Common myeloid progenitor, CD34-positive (primary cell): ENCODE results near the gene EGFL7.
"Not testable (repeated sequence)": the region's sequence is repeated elsewhere in the genome, so short reads cannot be mapped to it uniquely, and the experiment has no call there.

Experiments used
- CTCF ChIA-PET: fragments of 350-600 bp; sonication (Branson Sonifier 250); formaldehyde crosslinking; loops from one replicate; lab custom pipeline; 2021; ENCODE audit warnings: antibody characterized with exemption; lab: Charles Lee
- POLR2A ChIA-PET: fragments of 350-600 bp; sonication (Branson Sonifier 250); formaldehyde crosslinking; loops from one replicate; lab custom pipeline; 2021; ENCODE audit warnings: antibody characterized with exemption; lab: Charles Lee
- DNase-seq, 3 donors: peaks; one replicate each; pipeline versions ENCODE4 v3.0.0 to v3.0.0-alpha.2; 2013
- H3K27ac ChIP-seq, 2 experiments: 1 replicate in 1 of 2; 2 replicates in 1 of 2; pipeline ENCODE4 v1.7.0; 2013; ENCODE audit warnings: inconsistent platforms in 2 of 2, low read length in 2 of 2, mild to moderate bottlenecking in 2 of 2, low read depth in 1 of 2, moderate library complexity in 1 of 2; ENCODE audit not compliant: severe bottlenecking in 2 of 2, insufficient read depth in 1 of 2, poor library complexity in 1 of 2
- H3K27me3 ChIP-seq, 5 experiments: replicated peaks in 2 of 5; 1 replicate in 3 of 5; 2 replicates in 2 of 5; pipeline versions ENCODE4 v1.6.1 to v1.7.0; 2013; ENCODE audit warnings: low read length in 4 of 5, mild to moderate bottlenecking in 2 of 5, moderate library complexity in 2 of 5, inconsistent platforms in 1 of 5; ENCODE audit not compliant: insufficient read depth in 5 of 5, control insufficient read depth in 4 of 5
- H3K36me3 ChIP-seq, 4 experiments: 1 replicate in 2 of 4; 2 replicates in 2 of 4; pipeline versions ENCODE4 v1.6.1 to v1.7.0; 2013; ENCODE audit warnings: low read length in 3 of 4, control low read depth in 1 of 4, mild to moderate bottlenecking in 1 of 4; ENCODE audit not compliant: control insufficient read depth in 4 of 4, insufficient read depth in 4 of 4
- H3K4me1 ChIP-seq, 4 experiments: 1 replicate in 3 of 4; 2 replicates in 1 of 4; pipeline versions ENCODE4 v1.6.1 to v1.7.1; 2013; ENCODE audit warnings: low read length in 3 of 4, mild to moderate bottlenecking in 3 of 4, control low read depth in 1 of 4, inconsistent platforms in 1 of 4, moderate library complexity in 1 of 4; ENCODE audit not compliant: control insufficient read depth in 4 of 4, insufficient read depth in 4 of 4; ENCODE audit errors: control extremely low read depth in 1 of 4
- H3K4me3 ChIP-seq, 7 experiments: 1 replicate in 4 of 7; 2 replicates in 3 of 7; pipeline versions ENCODE4 v1.5.1 to v1.7.0; 2013; ENCODE audit warnings: mild to moderate bottlenecking in 7 of 7, low read length in 6 of 7, moderate library complexity in 6 of 7, inconsistent platforms in 2 of 7, low read depth in 2 of 7, control low read depth in 1 of 7; ENCODE audit not compliant: insufficient read depth in 4 of 7, control insufficient read depth in 1 of 7; ENCODE audit errors: extremely low read depth in 1 of 7
- H3K9me3 ChIP-seq, 5 experiments: 1 replicate in 4 of 5; 2 replicates in 1 of 5; pipeline versions ENCODE4 v1.6.1 to v1.7.1; 2013; ENCODE audit warnings: low read length in 4 of 5, mild to moderate bottlenecking in 2 of 5, inconsistent platforms in 1 of 5, low read depth in 1 of 5, moderate library complexity in 1 of 5; ENCODE audit not compliant: control insufficient read depth in 4 of 5, insufficient read depth in 2 of 5; ENCODE audit errors: control extremely low read depth in 1 of 5
- WGBS: methylation state at CpG from one replicate; pipeline ENCODE4 v1.1.5; 2013; ENCODE audit not compliant: insufficient coverage; 5-methylcytosine and 5-hydroxymethylcytosine counted together

The EGFL7 gene

GRCh38 chr9:136629001-136629878 lies 33.5 kb upstream of the EGFL7 start:
- 86% methylated on average over 17 of the region's 22 CpGs for WGBS
- Histone ChIP-seq H3K4me3 (no peak overlapping the region), H3K4me1 (peaks cover 0 to 74% (median 72%) of the 10 kb centered on the region in 4 experiments), H3K27me3 (no peaks in the 10 kb centered on the region), H3K36me3 (no peaks in the 10 kb centered on the region), H3K9me3 (no peaks in the 10 kb centered on the region), H3K27ac (no peak overlapping the region)
- DNase-seq = no peak
- CTCF ChIA-PET = interaction anchor here (0.6 to 9.6 kb wide), 22 partner anchors 10 to 220 kb away, joined by 3 to 238 read pairs (median 4); partner anchors contain the start of genes INPP5E and LCN8
- POLR2A ChIA-PET = interaction anchor here (0.6 to 2.4 kb wide), 11 partner anchors 15 to 146 kb away, joined by 3 to 12 read pairs (median 4); partner anchors contain the start of gene NOTCH1

GRCh38 chr9:136629879-136630661 lies 32.6 kb upstream of the EGFL7 start:
- ChIA-PET CTCF (interaction anchor here (0.6 to 9.6 kb wide), 20 partner anchors 11 to 220 kb away, joined by 3 to 238 read pairs (median 4); partner anchors contain the start of genes INPP5E and LCN8), POLR2A (interaction anchor here (0.6 to 2.2 kb wide), 7 partner anchors 29 to 147 kb away, joined by 3 to 11 read pairs (median 3); partner anchors contain the start of gene NOTCH1)
- Histone ChIP-seq H3K27me3 (no peaks in the 10 kb centered on the region), H3K9me3 (no peaks in the 10 kb centered on the region), H3K27ac (no peak overlapping the region), H3K4me3 (no peak overlapping the region), H3K36me3 (no peaks in the 10 kb centered on the region), H3K4me1 (peaks cover 0 to 65% (median 64%) of the 10 kb centered on the region in 4 experiments)
- 59% methylated on average over 10 of the region's 19 CpGs for WGBS
- peak; percentile 73 to 84 (median 84) for DNase-seq

GRCh38 chr9:136630662-136630992 lies 32.1 kb upstream of the EGFL7 start:
- DNase-seq = no peak
- 65% methylated on average over 8 of the region's 12 CpGs for WGBS
- Histone ChIP-seq H3K4me3 (no peak overlapping the region), H3K36me3 (no peaks in the 10 kb centered on the region), H3K4me1 (peaks cover 0 to 60% (median 58%) of the 10 kb centered on the region in 4 experiments), H3K27me3 (no peaks in the 10 kb centered on the region), H3K27ac (no peak overlapping the region), H3K9me3 (no peaks in the 10 kb centered on the region)
- CTCF ChIA-PET = interaction anchor here (1.5 to 9.6 kb wide), 7 partner anchors 14 to 143 kb away, joined by 8 to 238 read pairs (median 14); no protein-coding TSS in a partner anchor
- POLR2A ChIA-PET = no interaction called here

- POLR2A ChIA-PET = interaction anchor here (0.7 to 1.4 kb wide), 7 partner anchors 14 to 147 kb away, joined by 3 to 9 read pairs (median 5); no protein-coding TSS in a partner anchor
- no peak overlapping the region for H3K4me3 ChIP-seq
Measured at GRCh38 chr9:136631038-136632000, 31.4 kb upstream of the EGFL7 start.

GRCh38 chr9:136632072-136632471 lies 30.6 kb upstream of the EGFL7 start:
- CTCF ChIA-PET = interaction anchor here (0.6 to 1.4 kb wide), 23 partner anchors 10 to 463 kb away, joined by 3 to 28 read pairs (median 3); no protein-coding TSS in a partner anchor
- H3K4me1 ChIP-seq = peaks cover 0 to 47% (median 46%) of the 10 kb centered on the region in 4 experiments

More at GRCh38 chr9:136631038-136632000, 31.4 kb upstream of the EGFL7 start:
- no peaks in the 10 kb centered on the region for H3K36me3 ChIP-seq
- DNase-seq = peak; percentile 90 to 95 (median 94)
- no peaks in the 10 kb centered on the region for H3K9me3 ChIP-seq
- CTCF ChIA-PET = interaction anchor here (0.6 to 1.4 kb wide), 23 partner anchors 11 to 462 kb away, joined by 3 to 28 read pairs (median 3); no protein-coding TSS in a partner anchor
- no peak overlapping the region for H3K27ac ChIP-seq
- WGBS = 55% methylated on average over 28 of the region's 31 CpGs
- H3K27me3 ChIP-seq = no peaks in the 10 kb centered on the region
- H3K4me1 ChIP-seq = peaks cover 0 to 53% (median 52%) of the 10 kb centered on the region in 4 experiments

More at GRCh38 chr9:136632072-136632471, 30.6 kb upstream of the EGFL7 start:
- not testable (repeated sequence) for H3K27me3 ChIP-seq, H3K4me3 ChIP-seq, H3K36me3 ChIP-seq, DNase-seq, H3K9me3 ChIP-seq, H3K27ac ChIP-seq
- POLR2A ChIA-PET = interaction anchor here (0.7 to 1.4 kb wide), 6 partner anchors 13 to 148 kb away, joined by 3 to 9 read pairs (median 6); no protein-coding TSS in a partner anchor
- no CpG with 5 or more reads among the region's 13 CpGs for WGBS
